Measurements from ENCODE around the gene SPARCL1.
"Not testable (repeated sequence)": the region's sequence is repeated elsewhere in the genome, so short reads cannot be mapped to it uniquely, and the experiment has no call there.

The SPARCL1 gene

GRCh38 chr4:87529187-87529586 lies at the start of gene SPARCL1:
TSS of gene SPARCL1 (minus strand) at chr4:87529376. CDS start at chr4:87499574, 29,802 bp downstream.
- DNase-seq (ENCODE audit: low spot score): no peak

- DNase-seq (ENCODE audit: low spot score): no peak
These were observed 46.8 kb upstream of the SPARCL1 start for GRCh38 chr4:87575983-87576382.

- no peak for DNase-seq (ENCODE audit: low spot score)
These were observed 46.2 kb upstream of the SPARCL1 start for GRCh38 chr4:87575408-87575807.

GRCh38 chr4:87574996-87575395 lies 45.8 kb upstream of the SPARCL1 start:
- DNase-seq (ENCODE audit: low spot score): no peak

- DNase-seq (ENCODE audit: low spot score): not testable (repeated sequence)
These were observed 45.2 kb upstream of the SPARCL1 start for GRCh38 chr4:87574376-87574775.

GRCh38 chr4:87570290-87570805 lies 41.2 kb upstream of the SPARCL1 start:
- no peak for DNase-seq (ENCODE audit: low spot score)

- no peak for DNase-seq (ENCODE audit: low spot score)
These were observed 38.0 kb upstream of the SPARCL1 start for GRCh38 chr4:87567191-87567590.

GRCh38 chr4:87566276-87566675 lies 37.1 kb upstream of the SPARCL1 start:
- DNase-seq (ENCODE audit: low spot score): no peak

GRCh38 chr4:87565746-87566145 lies 36.6 kb upstream of the SPARCL1 start:
- DNase-seq (ENCODE audit: low spot score): no peak

- no peak for DNase-seq (ENCODE audit: low spot score)
These were observed 31.6 kb upstream of the SPARCL1 start for GRCh38 chr4:87560802-87561201.

- no peak for DNase-seq (ENCODE audit: low spot score)
These were observed 30.1 kb upstream of the SPARCL1 start for GRCh38 chr4:87559090-87559837.

GRCh38 chr4:87557348-87557747 lies 28.2 kb upstream of the SPARCL1 start:
- DNase-seq (ENCODE audit: low spot score): no peak

GRCh38 chr4:87555773-87556619 lies 26.8 kb upstream of the SPARCL1 start:
- peak; percentile 44 for DNase-seq (ENCODE audit: low spot score)

GRCh38 chr4:87553182-87553581 lies 24.0 kb upstream of the SPARCL1 start:
- DNase-seq (ENCODE audit: low spot score): no peak

GRCh38 chr4:87551361-87551760 lies 22.2 kb upstream of the SPARCL1 start:
- DNase-seq (ENCODE audit: low spot score): no peak

- no peak for DNase-seq (ENCODE audit: low spot score)
These were observed 18.0 kb upstream of the SPARCL1 start for GRCh38 chr4:87547016-87547708.

- DNase-seq (ENCODE audit: low spot score): no peak
These were observed 15.9 kb upstream of the SPARCL1 start for GRCh38 chr4:87545052-87545451.

GRCh38 chr4:87543835-87544461 lies 14.8 kb upstream of the SPARCL1 start:
- DNase-seq (ENCODE audit: low spot score): peak; percentile 42

GRCh38 chr4:87542734-87543312 lies 13.6 kb upstream of the SPARCL1 start:
- DNase-seq (ENCODE audit: low spot score): no peak

- DNase-seq (ENCODE audit: low spot score): no peak
These were observed 13.0 kb upstream of the SPARCL1 start for GRCh38 chr4:87541956-87542709.

- no peak for DNase-seq (ENCODE audit: low spot score)
These were observed 12.3 kb upstream of the SPARCL1 start for GRCh38 chr4:87541521-87541920.

Data from AG08396 (cell line).